K562 (cell line): ENCODE measurements around the gene MEX3D.

Experiments
- CBX3 ChIP-seq, 2 experiments: IDR thresholded peaks; 1 replicate in 1 of 2; 2 replicates in 1 of 2; pipeline ENCODE4 v1.6.1; 2012; ENCODE audit warnings: inconsistent platforms in 2 of 2, low read length in 2 of 2, borderline replicate concordance in 1 of 2, control low read depth in 1 of 2
- TF ChIP-seq, protein P1 (sequence below): fragments of 450-650 bp; IDR thresholded peaks from 2 replicates; pipeline ENCODE4 v1.6.1; 2016; ENCODE audit warnings: antibody characterized with exemption

DNA sequence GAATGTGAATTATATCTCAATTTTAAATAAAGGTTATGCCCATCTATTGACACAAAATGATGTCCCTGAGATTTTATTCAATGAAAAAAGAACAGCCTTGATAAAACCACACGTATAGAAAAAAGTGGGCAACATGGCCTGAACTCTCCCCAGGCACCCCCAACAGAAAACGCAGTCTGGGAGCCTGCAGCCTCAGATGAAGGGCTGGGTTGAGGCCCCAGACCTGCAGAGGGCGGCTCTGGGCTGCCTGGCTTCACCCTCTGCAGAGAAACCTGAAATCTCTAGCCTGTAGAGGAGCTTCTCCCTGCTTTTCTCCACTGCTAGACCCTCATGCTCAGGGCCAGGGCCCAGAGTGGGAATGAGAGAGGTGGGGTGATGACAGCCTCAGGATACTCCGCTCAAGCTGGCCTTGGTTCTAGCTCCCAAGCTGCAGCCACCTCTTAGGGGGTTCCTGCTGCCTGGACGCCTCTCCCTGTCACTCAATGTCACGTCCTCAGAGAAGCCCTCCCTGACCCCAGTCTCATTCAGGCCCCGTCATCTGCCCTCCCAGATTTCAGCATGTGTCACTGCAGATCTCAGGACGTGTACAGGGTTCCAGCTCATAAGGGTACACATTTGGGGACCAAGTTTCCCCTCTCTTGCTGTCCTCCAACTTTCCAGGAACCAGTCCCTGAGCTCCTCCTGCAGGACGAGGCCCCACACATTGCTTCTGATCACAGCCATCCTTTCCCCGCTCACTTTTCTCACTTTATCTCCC, 22.7 kb upstream of the MEX3D start:
- no peak for TF ChIP-seq CBX3 (IDR thresholded peaks at IDR 0.05; ENCODE audit: borderline replicate concordance in 1 of 2, low read length in 2 of 2)
- TF ChIP-seq, protein P1, sequence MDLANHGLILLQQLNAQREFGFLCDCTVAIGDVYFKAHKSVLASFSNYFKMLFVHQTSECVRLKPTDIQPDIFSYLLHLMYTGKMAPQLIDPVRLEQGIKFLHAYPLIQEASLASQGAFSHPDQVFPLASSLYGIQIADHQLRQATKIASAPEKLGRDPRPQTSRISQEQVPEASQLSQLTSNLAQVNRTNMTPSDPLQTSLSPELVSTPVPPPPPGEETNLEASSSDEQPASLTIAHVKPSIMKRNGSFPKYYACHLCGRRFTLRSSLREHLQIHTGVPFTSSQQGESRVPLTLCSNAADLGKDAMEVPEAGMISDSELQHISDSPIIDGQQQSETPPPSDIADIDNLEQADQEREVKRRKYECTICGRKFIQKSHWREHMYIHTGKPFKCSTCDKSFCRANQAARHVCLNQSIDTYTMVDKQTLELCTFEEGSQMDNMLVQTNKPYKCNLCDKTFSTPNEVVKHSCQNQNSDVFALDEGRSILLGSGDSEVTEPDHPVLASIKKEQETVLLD, result no peak
